Heart left ventricle (tissue), 16 donors: Measurements from ENCODE around the gene CIP2A. TPM values are rescaled to one million over a fixed set of nuclear protein-coding genes. Genes with fewer than 3 reads are reported as not detected.

Source experiments
- ATAC-seq, 4 donors: fragments of 200-7000 bp; cut with Tn5 transposase; one replicate each; pipeline ENCODE4 v1.9.1; 2020 to 2022; ENCODE audit warnings: moderate library complexity in 4 of 4, mild to moderate bottlenecking in 3 of 4, moderate number of reproducible peaks in 1 of 4
- DNase-seq, 5 donors: peaks; one replicate each; pipeline ENCODE4 v3.0.0-alpha.2; 2020
- H3K27ac ChIP-seq, 12 donors: fragments of 200-600 bp; sonication (generic) in 4 of 12; one replicate each; pipeline versions ENCODE4 v1.5.0 to v1.8.0; 2016 to 2022; ENCODE audit warnings: mild to moderate bottlenecking in 2 of 12
- H3K27me3 ChIP-seq, 9 donors: fragments of 200-600 bp; sonication (generic) in 2 of 9; one replicate each; pipeline versions ENCODE4 v1.5.1 to v1.8.0; 2016 to 2022; ENCODE audit warnings: mild to moderate bottlenecking in 3 of 9
- H3K36me3 ChIP-seq, 9 donors: fragments of 200-600 bp; sonication (generic) in 2 of 9; one replicate each; pipeline versions ENCODE4 v1.5.0 to v1.8.0; 2018 to 2022; ENCODE audit warnings: mild to moderate bottlenecking in 2 of 9
- H3K4me1 ChIP-seq, 12 donors: fragments of 200-600 bp; sonication (generic) in 4 of 12; one replicate each; pipeline versions ENCODE4 v1.5.0 to v1.8.0; 2016 to 2022; ENCODE audit warnings: mild to moderate bottlenecking in 3 of 12
- H3K4me3 ChIP-seq, 12 donors: fragments of 200-600 bp; sonication (generic) in 4 of 12; one replicate each; pipeline versions ENCODE4 v1.5.0 to v1.8.0; 2017 to 2022; ENCODE audit warnings: mild to moderate bottlenecking in 9 of 12, moderate library complexity in 4 of 12
- H3K9me3 ChIP-seq, 12 donors: fragments of 200-600 bp; sonication (generic) in 4 of 12; one replicate each; pipeline versions ENCODE4 v1.5.0 to v1.8.0; 2016 to 2022; ENCODE audit warnings: mild to moderate bottlenecking in 1 of 12
- POLR2A ChIP-seq, 2 donors: fragments of 450-650 bp; IDR thresholded peaks; one replicate each; pipeline ENCODE4 v1.6.1; 2017; ENCODE audit warnings: antibody characterized with exemption in 2 of 2, mild to moderate bottlenecking in 2 of 2, moderate library complexity in 2 of 2
- WGBS, 4 donors: extraction: QIAGEN DNeasy Blood & Tissue Kit in 2 of 4; methylation state at CpG; one replicate each; pipeline versions ENCODE4 v1.1.5 to v1.1.7; 2013 to 2018; 5-methylcytosine and 5-hydroxymethylcytosine counted together
- intact Hi-C, 10 donors: fragments of 100-400 bp; cut with DNase I; formaldehyde crosslinking; loops; one replicate each; pipeline versions ENCODE4 v1.11.1 to v1.14.2; 2022
- polyA plus RNA-seq, 2 donors: library from polyadenylated mRNA; stranded (reverse); fragments of 200-250 nt; gene quantifications; one replicate each; pipeline ENCODE4 v1.2.3, GENCODE V29; 2013
- total RNA-seq, 9 donors: library from RNA; depleted of rRNA in 2 of 9; stranded (reverse); fragments of >200 nt in 2 of 9; fragmentation: NEBNext Ultra II Directional in 3 of 9; extraction: Animal tissue kit (Norgen Biotek cat#: 25700) in 3 of 9; gene quantifications; one replicate each; pipeline versions ENCODE4 v1.1.0 to v1.2.4, GENCODE V29; 2016 to 2023
- TF ChIP-seq, protein P1 (sequence below), 12 donors: fragments of 200-600 bp; sonication (generic) in 4 of 12; IDR thresholded peaks; one replicate each; pipeline versions ENCODE4 v1.5.0 to v1.8.0; 2018 to 2022; ENCODE audit warnings: antibody characterized with exemption in 12 of 12, mild to moderate bottlenecking in 5 of 12
- donor health status: ischemic (EF 13 %, LVEDD 7.1; RV severe dilation, severe dysfunction).
- donor health status: healthy with polysubstance abuse.
- donor health status: DM: no; HTN: yes; CAD: no.
- donor health status: DM: no; HTN: no; CAD: no.
- donor health status: ischemic (EF 25% LVEDD 6.9; RV normal size, moderate dysfunction).
- donor health status: ischemic (EF 25% LVEDD 5.7; RV mildly dilated, moderate dysfunction).
- donor health status: healthy.
- donor health status: DM: yes; HTN: yes; CAD: no.
- donor health status: ischemic (EF 35%, LVEDD 5.7; RV mildly dilated, moderate dysfunction).
- donor health status: nonischemic (EF 11% LVEDD 7.7; RV severe dilation, severe dysfunction).
- donor health status: DM: yes; HTN: yes; CAD: no.
- donor health status: PGD.
- donor health status: ischemic (EF 29% LVEDD 5.4; RV normal size, mild dysfunction).
- donor health status: nonischemic (EF 23%, LVEDD 6.1; RV moderate dilation, normal function).

Gene CIP2A
- total and polyA plus RNA-seq, 11 donors, result 0.19 to 4.7 (median 1.2) TPM

DNA sequence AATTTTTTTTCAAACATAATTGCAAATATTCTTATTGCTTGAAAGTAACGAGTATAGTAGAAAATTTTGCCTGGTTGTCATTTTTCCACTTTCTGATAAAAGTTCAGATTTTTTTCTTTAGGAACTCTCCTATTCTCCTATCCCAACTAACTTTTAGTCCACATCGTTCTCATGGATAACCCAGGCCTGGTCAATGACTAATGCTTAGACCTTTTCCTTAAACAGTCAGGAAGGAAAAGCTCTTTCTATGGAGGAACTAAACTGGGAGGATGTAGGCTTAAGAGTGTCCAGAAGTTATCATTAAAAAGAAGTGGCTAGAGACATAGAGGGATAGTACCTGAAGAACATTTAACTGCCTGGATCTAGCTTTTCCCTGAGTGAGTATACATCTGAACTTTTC is 26.7 kb downstream of the CIP2A start:
- no peak overlapping the region for H3K4me3 ChIP-seq
- H3K27me3 ChIP-seq, result no peaks in the 10 kb centered on the region
- DNase-seq (no peak), ATAC-seq (no peak)
- TF ChIP-seq, protein P1, sequence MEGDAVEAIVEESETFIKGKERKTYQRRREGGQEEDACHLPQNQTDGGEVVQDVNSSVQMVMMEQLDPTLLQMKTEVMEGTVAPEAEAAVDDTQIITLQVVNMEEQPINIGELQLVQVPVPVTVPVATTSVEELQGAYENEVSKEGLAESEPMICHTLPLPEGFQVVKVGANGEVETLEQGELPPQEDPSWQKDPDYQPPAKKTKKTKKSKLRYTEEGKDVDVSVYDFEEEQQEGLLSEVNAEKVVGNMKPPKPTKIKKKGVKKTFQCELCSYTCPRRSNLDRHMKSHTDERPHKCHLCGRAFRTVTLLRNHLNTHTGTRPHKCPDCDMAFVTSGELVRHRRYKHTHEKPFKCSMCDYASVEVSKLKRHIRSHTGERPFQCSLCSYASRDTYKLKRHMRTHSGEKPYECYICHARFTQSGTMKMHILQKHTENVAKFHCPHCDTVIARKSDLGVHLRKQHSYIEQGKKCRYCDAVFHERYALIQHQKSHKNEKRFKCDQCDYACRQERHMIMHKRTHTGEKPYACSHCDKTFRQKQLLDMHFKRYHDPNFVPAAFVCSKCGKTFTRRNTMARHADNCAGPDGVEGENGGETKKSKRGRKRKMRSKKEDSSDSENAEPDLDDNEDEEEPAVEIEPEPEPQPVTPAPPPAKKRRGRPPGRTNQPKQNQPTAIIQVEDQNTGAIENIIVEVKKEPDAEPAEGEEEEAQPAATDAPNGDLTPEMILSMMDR (IDR thresholded peaks at IDR 0.05), result no peak
- no peak for TF ChIP-seq POLR2A (IDR thresholded peaks at IDR 0.05)
- no peaks in the 10 kb centered on the region for H3K9me3 ChIP-seq
- H3K36me3 ChIP-seq, result peaks cover 0 to 21% (median 0%) of the 10 kb centered on the region in 9 donors
- intact Hi-C loops, result no loop called here
- H3K4me1 ChIP-seq, result no peaks in the 10 kb centered on the region
- WGBS, 4 donors, result 84 to 87% (median 86%) methylated on average over 2 of the region's 2 CpGs
- no peak overlapping the region for H3K27ac ChIP-seq

GRCh38 chr3:108555966-108556581 is 33.2 kb downstream of the CIP2A start:
- Histone ChIP-seq H3K36me3 (peaks cover 0 to 39% (median 0%) of the 10 kb centered on the region in 9 donors), H3K4me1 (peaks cover 0 to 11% (median 0%) of the 10 kb centered on the region in 12 donors), H3K27me3 (no peaks in the 10 kb centered on the region), H3K9me3 (no peaks in the 10 kb centered on the region), H3K27ac (no peak overlapping the region), H3K4me3 (no peak overlapping the region)
- no peak for TF ChIP-seq POLR2A (IDR thresholded peaks at IDR 0.05)
- TF ChIP-seq, protein P1 (IDR thresholded peaks at IDR 0.05), result no peak
- ATAC-seq (no peak), DNase-seq (no peak)
- intact Hi-C loops, result loop anchor here in 1 of 10 donors (10.0 kb wide), 1 partner anchor 1321 kb away; no protein-coding TSS in a partner anchor
- 73 to 88% (median 75%) methylated on average over 2 of the region's 2 CpGs for WGBS, 4 donors

DNA sequence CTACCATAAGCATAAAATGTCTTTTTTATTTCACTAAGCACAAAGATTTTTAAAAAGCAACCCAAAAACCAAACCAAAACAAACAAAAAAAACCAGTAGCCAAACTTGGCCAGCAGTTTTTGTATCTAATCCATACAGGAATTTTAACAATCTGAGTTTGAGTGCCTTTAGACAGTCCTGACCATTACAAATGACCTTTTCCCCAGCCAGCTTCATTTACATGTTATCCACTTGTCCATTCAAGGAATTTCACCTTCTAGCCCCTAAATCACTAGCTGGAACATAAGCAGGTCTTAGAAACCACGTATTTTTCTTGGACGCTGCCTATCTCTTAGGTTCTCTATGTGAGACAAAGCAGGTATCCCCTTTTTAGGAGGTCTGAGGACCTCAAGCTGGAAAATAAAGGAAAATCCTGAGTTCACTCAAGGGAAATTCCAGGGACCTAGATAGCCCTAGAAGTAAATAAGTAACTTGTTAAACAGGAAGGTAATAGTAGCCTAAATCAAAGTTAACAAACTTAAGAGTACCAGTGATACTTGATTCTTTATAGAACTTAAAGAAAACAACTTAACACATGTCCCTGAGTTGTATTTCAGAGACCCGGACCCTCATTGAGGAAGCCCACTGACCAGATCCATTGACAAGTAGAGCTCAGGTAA is 34.2 kb downstream of the CIP2A start:
- Histone ChIP-seq H3K36me3 (peaks cover 0 to 39% (median 0%) of the 10 kb centered on the region in 9 donors), H3K4me1 (peaks cover 0 to 11% (median 0%) of the 10 kb centered on the region in 12 donors), H3K27me3 (no peaks in the 10 kb centered on the region), H3K27ac (no peak overlapping the region), H3K4me3 (no peak overlapping the region), H3K9me3 (no peaks in the 10 kb centered on the region)
- WGBS, 4 donors, result 66 to 70% (median 69%) methylated on average over 3 of the region's 3 CpGs
- intact Hi-C loops, result loop anchor here in 2 of 10 donors (5.0 to 10.0 kb wide), 2 partner anchors 48 to 1320 kb away; no protein-coding TSS in a partner anchor
- ATAC-seq, result no peak
- TF ChIP-seq, protein P1 (IDR thresholded peaks at IDR 0.05), result no peak
- TF ChIP-seq POLR2A (IDR thresholded peaks at IDR 0.05), result no peak
- DNase-seq, result no peak

DNA sequence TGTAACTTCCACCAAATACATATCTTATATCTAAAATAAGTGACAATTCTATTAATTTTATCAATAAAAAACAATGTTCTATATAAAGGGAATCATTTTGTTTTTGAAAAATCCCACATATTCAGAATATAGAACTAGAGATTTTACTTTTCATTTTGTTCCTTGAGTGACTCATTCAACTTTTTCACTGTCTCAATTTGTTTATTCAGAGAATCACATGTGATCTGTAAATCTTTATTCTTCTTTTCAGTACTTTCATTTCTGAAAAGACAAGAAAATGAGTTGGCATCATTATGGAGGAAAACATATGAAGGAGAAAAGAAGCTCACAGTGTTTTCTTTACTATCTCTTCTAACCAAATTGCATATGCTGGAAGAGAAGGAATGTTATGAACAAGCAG is 35.0 kb downstream of the CIP2A start:
- ATAC-seq, result no peak
- H3K4me3 ChIP-seq, result no peak overlapping the region
- no peak overlapping the region for H3K27ac ChIP-seq
- no peak for DNase-seq
- H3K4me1 ChIP-seq, result peaks cover 0 to 11% (median 0%) of the 10 kb centered on the region in 12 donors
- intact Hi-C loops, result loop anchor here in 2 of 10 donors (5.0 to 10.0 kb wide), 2 partner anchors 47 to 1319 kb away; no protein-coding TSS in a partner anchor
- TF ChIP-seq POLR2A (IDR thresholded peaks at IDR 0.05), result no peak
- TF ChIP-seq, protein P1 (IDR thresholded peaks at IDR 0.05), result no peak
- no peaks in the 10 kb centered on the region for H3K9me3 ChIP-seq
- peaks cover 0 to 34% (median 0%) of the 10 kb centered on the region in 9 donors for H3K36me3 ChIP-seq
- H3K27me3 ChIP-seq, result no peaks in the 10 kb centered on the region
